ENCODE measurements around the gene LINS1. TPM values are rescaled to one million over a fixed set of nuclear protein-coding genes. Genes with fewer than 3 reads are reported as not detected.

Gene LINS1
- total and polyA plus RNA-seq, 2 donors (not counting 3 experiments of a cell fraction or from before 2014, with no cell fraction given) = 6.9 to 14.7 TPM

- Histone ChIP-seq H3K9me1 (replicated peaks; ENCODE audit: control insufficient read depth, extremely low read depth, insufficient read depth, low read length) (no peaks in the 10 kb centered on the region), H4K20me1 (replicated peaks; ENCODE audit: control insufficient read depth, extremely low read depth, insufficient read depth, low read length) (no peaks in the 10 kb centered on the region), H3K27me3 (ENCODE audit: control insufficient read depth in 2 of 2, insufficient read depth in 2 of 2, low read length in 2 of 2) (no peaks in the 10 kb centered on the region), H3K79me2 (ENCODE audit: control insufficient read depth, insufficient read depth, low read length) (no peaks in the 10 kb centered on the region), H2AFZ (ENCODE audit: low read depth, low read length) (no peak overlapping the region), H3K27ac (ENCODE audit: insufficient read depth, low read depth, low read length) (no peak overlapping the region), H3K4me2 (ENCODE audit: insufficient read depth, low read length) (no peak overlapping the region), H3K9ac (replicated peaks; ENCODE audit: extremely low read depth, insufficient read depth, low read length) (no peak overlapping the region), H3K36me3 (ENCODE audit: control insufficient read depth in 2 of 2, extremely low read depth in 1 of 2, insufficient read depth in 2 of 2, low read length in 2 of 2) (no peaks in the 10 kb centered on the region), H3K9me3 (replicated peaks; ENCODE audit: control insufficient read depth, insufficient read depth, low read length) (no peaks in the 10 kb centered on the region), H3K4me3 (replicated peaks in 1 of 3; ENCODE audit: insufficient read depth in 1 of 3, low read depth in 1 of 3, low read length in 3 of 3) (no peak overlapping the region), H3K4me1 (ENCODE audit: control insufficient read depth, extremely low read depth, insufficient read depth, low read length) (no peaks in the 10 kb centered on the region)
- TF ChIP-seq POLR2AphosphoS5 (IDR thresholded peaks at IDR 0.05; ENCODE audit: insufficient read depth, low read depth, low read length) (no peak), MYC (IDR thresholded peaks at IDR 0.05; ENCODE audit: low read depth, low read length) (no peak), MAX (IDR thresholded peaks at IDR 0.05; ENCODE audit: insufficient read depth, insufficient read length) (no peak), CTCF (IDR thresholded peaks at IDR 0.05; ENCODE audit: extremely low read depth in 1 of 2, insufficient read depth in 1 of 2, low read depth in 1 of 2, low read length in 2 of 2) (no peak), GATA2 (IDR thresholded peaks at IDR 0.05; ENCODE audit: insufficient read depth, insufficient read length, low read depth, low read length) (no peak), POLR2A (IDR thresholded peaks at IDR 0.05; ENCODE audit: low read depth, low read length) (no peak), FOS (IDR thresholded peaks at IDR 0.05; ENCODE audit: borderline replicate concordance, insufficient read depth, low read length) (no peak), JUN (IDR thresholded peaks at IDR 0.05; ENCODE audit: borderline replicate concordance, insufficient read depth, insufficient read length, low read depth) (no peak), EZH2 (IDR thresholded peaks at IDR 0.05; ENCODE audit: borderline replicate concordance, low read depth, low read length, severe bottlenecking) (no peak)
- no TSS peak for BruUV-seq (replicated peaks)
- ChIA-PET CTCF (no interaction called here), POLR2A (no interaction called here)
- intact Hi-C loops (cut with micrococcal nuclease) (no loop called here), dilution Hi-C loops (cut with MboI; ENCODE audit: extremely low pct_ligation_motif_present, low sequenced_read_pairs) (no loop called here)
- no peak for FAIRE-seq
- no peak for DNase-seq (ENCODE audit: low read depth, low spot score)
These were observed 81.7 kb downstream of the LINS1 start for GRCh38 chr15:100520132-100520921.

All from endothelial cell of umbilical vein (primary cell).